Activated T-helper 1 cell treated with anti-CD3 and anti-CD28 coated beads, Interleukin-2, amount 50 U/mL, for 16 hours (primary cell): ENCODE results near the gene OVCH1.
"Not testable (repeated sequence)": the region's sequence is repeated elsewhere in the genome, so short reads cannot be mapped to it uniquely, and the experiment has no call there.

Experiments
- DNase-seq, 2 donors: peaks; one replicate each; pipeline ENCODE4 v3.0.0-alpha.2; 2020; ENCODE audit warnings: low read depth in 1 of 2, low spot score in 1 of 2

The OVCH1 gene

GRCh38 chr12:29415111-29415510, 82.4 kb downstream of the OVCH1 start:
- no peak for DNase-seq

- no peak for DNase-seq
These were observed 83.1 kb downstream of the OVCH1 start for GRCh38 chr12:29414368-29414767.

- DNase-seq: no peak
These were observed 91.9 kb downstream of the OVCH1 start for GRCh38 chr12:29405561-29405960.

- no peak for DNase-seq
These were observed 93.5 kb downstream of the OVCH1 start for GRCh38 chr12:29403991-29404390.

GRCh38 chr12:29402437-29402836, 95.0 kb downstream of the OVCH1 start:
- no peak for DNase-seq

- no peak for DNase-seq
These were observed 99.0 kb downstream of the OVCH1 start for GRCh38 chr12:29398495-29398894.

GRCh38 chr12:29396774-29397173, 100.7 kb downstream of the OVCH1 start:
- no peak for DNase-seq

GRCh38 chr12:29395356-29395755, 102.1 kb downstream of the OVCH1 start:
- DNase-seq: no peak

- DNase-seq: not testable (repeated sequence)
These were observed 107.1 kb downstream of the OVCH1 start for GRCh38 chr12:29390419-29390818.

GRCh38 chr12:29389295-29389919, 108.1 kb downstream of the OVCH1 start:
- DNase-seq: no peak

GRCh38 chr12:29386084-29386680, 111.3 kb downstream of the OVCH1 start:
- not testable (repeated sequence) for DNase-seq

- not testable (repeated sequence) for DNase-seq
These were observed 112.3 kb downstream of the OVCH1 start for GRCh38 chr12:29385194-29385593.

- DNase-seq: no peak
These were observed 115.2 kb downstream of the OVCH1 start for GRCh38 chr12:29382251-29382650.

- peak; percentile 65 to 77 for DNase-seq
These were observed 116.7 kb downstream of the OVCH1 start, which contains the start of gene ERGIC2 for GRCh38 chr12:29380536-29381523. Gene ERGIC2 (minus strand): TSS chr12:29381172. CDS start chr12:29371633, 9,539 bp downstream.
